ENCODE results near the gene TRPT1.

Gene TRPT1

DNA sequence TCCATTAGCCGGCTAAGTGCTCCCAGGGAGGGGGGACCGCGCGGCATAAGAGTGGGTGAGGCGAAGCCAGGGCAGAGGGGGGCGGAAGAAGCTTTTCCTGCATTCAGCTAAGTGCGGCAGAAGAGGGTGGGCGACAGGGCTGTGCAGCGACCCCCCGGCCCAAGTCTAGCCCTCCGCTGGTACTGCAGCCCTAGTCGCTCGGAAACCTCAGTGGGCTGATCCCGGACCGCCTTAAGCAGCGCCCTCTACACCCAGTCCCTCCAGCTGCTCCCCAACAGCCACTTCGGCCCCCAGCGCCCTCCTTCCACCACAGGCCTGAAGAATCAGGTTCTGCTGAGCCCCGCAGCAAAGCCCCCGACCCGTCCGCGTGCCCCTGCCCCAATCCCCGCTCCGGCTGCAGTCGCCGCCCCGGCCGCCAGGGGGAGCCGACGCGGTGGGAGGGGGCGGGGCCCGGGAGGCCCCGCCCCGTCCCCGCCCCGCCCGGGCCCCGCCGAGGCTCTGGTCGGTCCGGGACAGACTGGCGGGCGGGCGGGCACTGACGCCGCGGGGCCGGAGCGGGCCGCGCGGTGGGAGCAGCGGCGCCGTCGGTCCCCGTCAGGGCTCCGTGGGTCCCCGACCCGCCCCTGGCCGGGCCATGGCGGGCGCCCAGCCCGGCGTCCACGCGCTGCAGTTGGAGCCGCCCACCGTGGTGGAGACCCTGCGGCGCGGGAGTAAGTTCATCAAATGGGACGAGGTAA is 25.2 kb upstream of the TRPT1 start, which contains the start of gene PLCB3:
TSS of gene PLCB3 (plus strand) at position 515 of the 737 bp plus-strand sequence. CDS start at position 635, 120 bp downstream.
- Histone ChIP-seq H2BK15ac (replicated peaks; ENCODE audit: low read depth) (no peak within 1 kb of the TSS), H3K4me3 (ENCODE audit: low read length) (peak within 1 kb of the TSS; percentile 82), H3K79me2 (ENCODE audit: control insufficient read depth, insufficient read depth, low read length) (peaks cover 14% of the 10 kb centered on the region), H3K27ac (ENCODE audit: low read depth, low read length) (peak within 1 kb of the TSS; percentile 68), H3K4ac (ENCODE audit: low read depth, low read length) (peak within 1 kb of the TSS; percentile 75), H4K8ac (ENCODE audit: low read depth, low read length) (no peak within 1 kb of the TSS), H3K36me3 (ENCODE audit: control insufficient read depth, insufficient read depth, low read length) (peaks cover 4% of the 10 kb centered on the region), H3K23ac (ENCODE audit: low read length) (peak within 1 kb of the TSS; percentile 57), H4K5ac (ENCODE audit: low read length) (no peak within 1 kb of the TSS), H3K79me1 (ENCODE audit: low read length) (peaks cover 13% of the 10 kb centered on the region), H2AK5ac (ENCODE audit: low read length) (peak within 1 kb of the TSS; percentile 59), H3K27me3 (ENCODE audit: insufficient read depth, low read length, poor library complexity) (no peaks in the 10 kb centered on the region), H3K18ac (ENCODE audit: low read length) (peak within 1 kb of the TSS; percentile 85), H3K56ac (ENCODE audit: low read length) (peak within 1 kb of the TSS; percentile 94), H2BK5ac (ENCODE audit: low read length) (no peak within 1 kb of the TSS), H3K4me2 (ENCODE audit: low read length) (peak within 1 kb of the TSS; percentile 82), H2BK120ac (ENCODE audit: low read depth, low read length) (no peak within 1 kb of the TSS), H3K9ac (ENCODE audit: low read length) (peak within 1 kb of the TSS; percentile 95), H3K4me1 (ENCODE audit: control insufficient read depth, low read depth, low read length) (peaks cover 12% of the 10 kb centered on the region)
- peak; percentile 53 for DNase-seq
- WGBS (ENCODE audit: extremely low coverage, insufficient coverage, low lambda C conversion rate), result no CpG with 5 or more reads among the region's 75 CpGs

DNA sequence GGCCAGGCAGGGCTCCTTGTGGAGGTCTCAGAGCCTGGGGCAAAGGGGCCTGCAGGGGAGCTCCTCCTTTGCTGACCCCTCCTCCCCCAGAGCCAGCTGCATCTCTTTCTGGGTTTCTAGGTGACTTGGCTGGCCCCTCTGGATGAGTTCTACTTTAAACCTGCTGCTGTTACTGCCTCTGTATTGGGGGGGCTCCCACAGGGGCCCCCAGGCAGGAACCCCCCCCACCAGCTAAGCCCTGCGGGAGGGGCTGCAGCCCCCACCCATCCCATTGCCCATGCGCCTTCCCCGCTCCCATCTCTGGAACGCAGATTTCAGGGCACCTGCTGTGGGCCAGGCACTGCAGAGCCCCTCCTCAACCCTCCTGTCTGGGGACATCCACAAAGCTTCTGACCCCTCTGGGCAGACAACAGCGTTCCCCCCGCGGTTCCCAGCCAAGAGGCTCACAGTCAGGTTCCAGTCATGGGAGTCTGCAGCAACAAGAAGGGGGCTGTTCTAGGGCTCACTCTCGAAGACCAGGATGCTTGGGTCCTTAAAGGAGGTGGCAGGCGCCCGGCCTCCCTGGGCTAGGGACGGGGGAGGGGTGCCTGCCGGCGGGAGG is 24.5 kb upstream of the TRPT1 start:
- Histone ChIP-seq H3K27ac (ENCODE audit: low read depth, low read length) (no peak overlapping the region), H2BK15ac (replicated peaks; ENCODE audit: low read depth) (no peak overlapping the region), H3K79me2 (ENCODE audit: control insufficient read depth, insufficient read depth, low read length) (peaks cover 20% of the 10 kb centered on the region), H3K27me3 (ENCODE audit: insufficient read depth, low read length, poor library complexity) (no peaks in the 10 kb centered on the region), H2AK5ac (ENCODE audit: low read length) (no peak overlapping the region), H2BK120ac (ENCODE audit: low read depth, low read length) (no peak overlapping the region), H3K23ac (ENCODE audit: low read length) (no peak overlapping the region), H3K4me3 (ENCODE audit: low read length) (no peak overlapping the region), H3K4me1 (ENCODE audit: control insufficient read depth, low read depth, low read length) (peaks cover 12% of the 10 kb centered on the region), H3K4ac (ENCODE audit: low read depth, low read length) (no peak overlapping the region), H3K18ac (ENCODE audit: low read length) (peak overlapping the region; percentile 85), H2BK5ac (ENCODE audit: low read length) (no peak overlapping the region), H4K5ac (ENCODE audit: low read length) (no peak overlapping the region), H4K8ac (ENCODE audit: low read depth, low read length) (no peak overlapping the region), H3K79me1 (ENCODE audit: low read length) (peaks cover 13% of the 10 kb centered on the region), H3K36me3 (ENCODE audit: control insufficient read depth, insufficient read depth, low read length) (peaks cover 4% of the 10 kb centered on the region), H3K9ac (ENCODE audit: low read length) (peak overlapping the region; percentile 81), H3K4me2 (ENCODE audit: low read length) (peak overlapping the region; percentile 65), H3K56ac (ENCODE audit: low read length) (peak overlapping the region; percentile 91)
- WGBS (ENCODE audit: extremely low coverage, insufficient coverage, low lambda C conversion rate), result no CpG with 5 or more reads among the region's 13 CpGs
- no peak for DNase-seq

GRCh38 chr11:64249563-64250414 is 23.8 kb upstream of the TRPT1 start:
- Histone ChIP-seq H3K4me1 (ENCODE audit: control insufficient read depth, low read depth, low read length) (peaks cover 12% of the 10 kb centered on the region), H3K4me2 (ENCODE audit: low read length) (no peak overlapping the region)

DNA sequence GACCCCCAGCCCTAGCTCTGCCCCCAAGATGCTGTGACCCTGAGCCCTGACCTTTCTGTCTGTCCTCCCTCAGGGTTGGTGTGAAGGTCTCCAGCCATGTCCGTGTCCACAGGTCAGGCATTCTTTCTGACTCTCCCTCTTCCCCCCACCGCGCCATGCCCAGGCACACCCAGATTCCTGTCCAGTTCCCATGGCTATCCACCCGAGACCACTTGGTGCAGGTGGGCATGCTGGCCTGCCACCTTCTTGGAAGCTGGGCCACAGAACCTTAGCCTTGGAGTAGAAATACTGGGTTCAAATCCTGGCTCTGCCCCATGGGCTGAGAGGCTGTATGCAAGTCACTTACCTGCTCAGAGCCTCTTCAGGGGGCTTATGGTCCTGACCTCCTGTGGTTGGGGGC is 23.1 kb upstream of the TRPT1 start:
- Histone ChIP-seq H3K9ac (ENCODE audit: low read length) (peak overlapping the region; percentile 31), H3K23ac (ENCODE audit: low read length) (no peak overlapping the region), H3K79me1 (ENCODE audit: low read length) (peaks cover 10% of the 10 kb centered on the region), H4K5ac (ENCODE audit: low read length) (no peak overlapping the region), H3K56ac (ENCODE audit: low read length) (peak overlapping the region; percentile 77), H3K4ac (ENCODE audit: low read depth, low read length) (no peak overlapping the region), H2AK5ac (ENCODE audit: low read length) (peak overlapping the region; percentile 64), H3K36me3 (ENCODE audit: control insufficient read depth, insufficient read depth, low read length) (no peaks in the 10 kb centered on the region), H3K27me3 (ENCODE audit: insufficient read depth, low read length, poor library complexity) (no peaks in the 10 kb centered on the region), H3K4me2 (ENCODE audit: low read length) (no peak overlapping the region), H4K8ac (ENCODE audit: low read depth, low read length) (no peak overlapping the region), H2BK5ac (ENCODE audit: low read length) (no peak overlapping the region), H2BK15ac (replicated peaks; ENCODE audit: low read depth) (no peak overlapping the region), H3K18ac (ENCODE audit: low read length) (no peak overlapping the region), H3K4me1 (ENCODE audit: control insufficient read depth, low read depth, low read length) (peaks cover 12% of the 10 kb centered on the region), H3K4me3 (ENCODE audit: low read length) (no peak overlapping the region), H3K79me2 (ENCODE audit: control insufficient read depth, insufficient read depth, low read length) (peaks cover 28% of the 10 kb centered on the region), H2BK120ac (ENCODE audit: low read depth, low read length) (no peak overlapping the region), H3K27ac (ENCODE audit: low read depth, low read length) (peak overlapping the region; percentile 5)
- no peak for DNase-seq
- no CpG with 5 or more reads among the region's 4 CpGs for WGBS (ENCODE audit: extremely low coverage, insufficient coverage, low lambda C conversion rate)

More at GRCh38 chr11:64249563-64250414, 23.8 kb upstream of the TRPT1 start:
- Histone ChIP-seq H4K5ac (ENCODE audit: low read length) (peak overlapping the region; percentile 85), H3K36me3 (ENCODE audit: control insufficient read depth, insufficient read depth, low read length) (peaks cover under 1% of the 10 kb centered on the region), H3K27ac (ENCODE audit: low read depth, low read length) (peak overlapping the region; percentile 24), H2BK120ac (ENCODE audit: low read depth, low read length) (no peak overlapping the region), H3K4ac (ENCODE audit: low read depth, low read length) (no peak overlapping the region), H2BK5ac (ENCODE audit: low read length) (no peak overlapping the region), H3K18ac (ENCODE audit: low read length) (no peak overlapping the region), H3K27me3 (ENCODE audit: insufficient read depth, low read length, poor library complexity) (no peaks in the 10 kb centered on the region), H3K4me3 (ENCODE audit: low read length) (no peak overlapping the region), H2BK15ac (replicated peaks; ENCODE audit: low read depth) (no peak overlapping the region), H3K79me2 (ENCODE audit: control insufficient read depth, insufficient read depth, low read length) (peaks cover 28% of the 10 kb centered on the region), H3K23ac (ENCODE audit: low read length) (no peak overlapping the region), H3K79me1 (ENCODE audit: low read length) (peaks cover 13% of the 10 kb centered on the region), H3K56ac (ENCODE audit: low read length) (peak overlapping the region; percentile 77), H3K9ac (ENCODE audit: low read length) (peak overlapping the region; percentile 40), H4K8ac (ENCODE audit: low read depth, low read length) (no peak overlapping the region), H2AK5ac (ENCODE audit: low read length) (peak overlapping the region; percentile 7)
- DNase-seq, result no peak
- WGBS (ENCODE audit: extremely low coverage, insufficient coverage, low lambda C conversion rate), result no CpG with 5 or more reads among the region's 8 CpGs

DNA sequence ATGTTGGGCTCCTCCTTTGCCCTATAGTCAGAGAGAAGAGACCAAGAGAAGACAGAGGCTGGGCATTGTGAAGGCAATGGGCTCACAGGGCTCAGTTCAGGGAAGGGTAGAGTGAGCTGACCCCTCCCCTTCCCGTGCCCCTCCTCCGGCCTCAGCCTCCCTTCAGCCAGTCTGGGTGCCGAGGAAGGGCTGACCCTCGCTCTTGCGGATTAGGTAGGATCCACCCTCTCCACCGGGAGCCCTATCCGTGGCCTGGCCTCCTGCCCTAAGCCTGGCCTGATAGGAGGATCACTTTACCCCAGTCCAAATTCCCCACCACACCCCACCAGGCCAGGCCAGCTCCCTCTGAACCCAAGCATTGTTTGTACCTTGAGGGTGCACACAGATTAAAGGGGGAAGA is 22.6 kb upstream of the TRPT1 start:
- Histone ChIP-seq H2BK5ac (ENCODE audit: low read length) (no peak overlapping the region), H3K79me2 (ENCODE audit: control insufficient read depth, insufficient read depth, low read length) (peaks cover 28% of the 10 kb centered on the region), H2AK5ac (ENCODE audit: low read length) (peak overlapping the region; percentile 92), H4K8ac (ENCODE audit: low read depth, low read length) (no peak overlapping the region), H3K18ac (ENCODE audit: low read length) (no peak overlapping the region), H3K27ac (ENCODE audit: low read depth, low read length) (no peak overlapping the region), H2BK15ac (replicated peaks; ENCODE audit: low read depth) (no peak overlapping the region), H3K4me1 (ENCODE audit: control insufficient read depth, low read depth, low read length) (peaks cover 12% of the 10 kb centered on the region), H4K5ac (ENCODE audit: low read length) (no peak overlapping the region), H2BK120ac (ENCODE audit: low read depth, low read length) (no peak overlapping the region), H3K23ac (ENCODE audit: low read length) (no peak overlapping the region), H3K56ac (ENCODE audit: low read length) (peak overlapping the region; percentile 77), H3K9ac (ENCODE audit: low read length) (peak overlapping the region; percentile 69), H3K79me1 (ENCODE audit: low read length) (peaks cover 9% of the 10 kb centered on the region), H3K4me3 (ENCODE audit: low read length) (no peak overlapping the region), H3K4me2 (ENCODE audit: low read length) (no peak overlapping the region), H3K27me3 (ENCODE audit: insufficient read depth, low read length, poor library complexity) (no peaks in the 10 kb centered on the region), H3K36me3 (ENCODE audit: control insufficient read depth, insufficient read depth, low read length) (no peaks in the 10 kb centered on the region), H3K4ac (ENCODE audit: low read depth, low read length) (peak overlapping the region; percentile 59)
- DNase-seq, result peak; percentile 54
- no CpG with 5 or more reads among the region's 7 CpGs for WGBS (ENCODE audit: extremely low coverage, insufficient coverage, low lambda C conversion rate)

Data from mesendoderm (in vitro differentiated cells).